Endometrium (tissue), 2 donors: ENCODE results near the gene NINJ1.

ENCODE experiments used
- FAIRE-seq: peaks from 2 replicates; lab custom pipeline; 2012; peaks lifted over from hg19 to GRCh38; lab: Jason Lieb, UNC
- donor health status: control.
- donor health status: control.

The NINJ1 gene

GRCh38 chr9:93086447-93087224 lies 47.4 kb downstream of the NINJ1 start:
- FAIRE-seq: no peak

GRCh38 chr9:93085676-93086075 lies 48.4 kb downstream of the NINJ1 start:
- FAIRE-seq: no peak

- FAIRE-seq: no peak
Observed at GRCh38 chr9:93084471-93084881, 49.6 kb downstream of the NINJ1 start.

GRCh38 chr9:93083592-93084470 lies 50.2 kb downstream of the NINJ1 start:
- no peak for FAIRE-seq

GRCh38 chr9:93082841-93083411 lies 51.1 kb downstream of the NINJ1 start:
- FAIRE-seq: no peak

GRCh38 chr9:93081931-93082330 lies 52.1 kb downstream of the NINJ1 start:
- no peak for FAIRE-seq

- FAIRE-seq: no peak
Observed at GRCh38 chr9:93081081-93081529, 52.9 kb downstream of the NINJ1 start.

- no peak for FAIRE-seq
Observed at GRCh38 chr9:93080406-93080805, 53.6 kb downstream of the NINJ1 start.

- no peak for FAIRE-seq
Observed at GRCh38 chr9:93079371-93079770, 54.7 kb downstream of the NINJ1 start.

- no peak for FAIRE-seq
Observed at GRCh38 chr9:93077811-93078210, 56.2 kb downstream of the NINJ1 start.

- no peak for FAIRE-seq
Observed at GRCh38 chr9:93077367-93077766, 56.7 kb downstream of the NINJ1 start.

GRCh38 chr9:93076792-93077128 lies 57.3 kb downstream of the NINJ1 start:
- FAIRE-seq: no peak

- FAIRE-seq: no peak
Observed at GRCh38 chr9:93076101-93076791, 57.8 kb downstream of the NINJ1 start.

- FAIRE-seq: no peak
Observed at GRCh38 chr9:93072383-93072795, 61.7 kb downstream of the NINJ1 start.
